Suprapubic skin (tissue), 4 donors: ENCODE measurements around the gene POLRMT. TPM values are rescaled to one million over a fixed set of nuclear protein-coding genes. Genes with fewer than 3 reads are reported as not detected.

Source experiments
- DNase-seq, 2 donors: peaks; one replicate each; pipeline ENCODE4 v3.0.0-alpha.2; 2019; ENCODE audit warnings: low spot score in 2 of 2
- H3K27ac ChIP-seq: fragments of 200-600 bp; sonication (generic); one replicate; pipeline ENCODE4 v1.5.1; 2019
- H3K27me3 ChIP-seq: fragments of 200-600 bp; sonication (generic); one replicate; pipeline ENCODE4 v1.5.1; 2019
- H3K36me3 ChIP-seq: fragments of 200-600 bp; sonication (generic); one replicate; pipeline ENCODE4 v1.5.1; 2019
- H3K4me1 ChIP-seq: fragments of 200-600 bp; sonication (generic); one replicate; pipeline ENCODE4 v1.5.1; 2019
- H3K4me3 ChIP-seq: fragments of 200-600 bp; sonication (generic); one replicate; pipeline ENCODE4 v1.5.1; 2019; ENCODE audit warnings: mild to moderate bottlenecking
- H3K9me3 ChIP-seq: fragments of 200-600 bp; sonication (generic); one replicate; pipeline ENCODE4 v1.5.1; 2019
- CTCF ChIP-seq, 2 donors: fragments of 200-600 bp in 1 of 2; fragments of 450-650 bp in 1 of 2; sonication (generic) in 1 of 2; IDR thresholded peaks; one replicate each; pipeline ENCODE4 v1.5.1; 2016 to 2019; ENCODE audit warnings: antibody characterized with exemption in 2 of 2, mild to moderate bottlenecking in 1 of 2, moderate library complexity in 1 of 2
- EP300 ChIP-seq: sonication (generic); formaldehyde crosslinking; IDR thresholded peaks from one replicate; pipeline ENCODE4 v1.6.1; 2017; ENCODE audit warnings: antibody characterized with exemption
- POLR2A ChIP-seq, 2 donors: fragments of 450-650 bp; IDR thresholded peaks; one replicate each; pipeline ENCODE4 v1.6.1; 2017; ENCODE audit warnings: antibody characterized with exemption in 2 of 2, mild to moderate bottlenecking in 2 of 2, moderate library complexity in 2 of 2
- POLR2AphosphoS5 ChIP-seq, 3 donors: sonication (generic); formaldehyde crosslinking; IDR thresholded peaks; one replicate each; pipeline ENCODE4 v1.6.1; 2017; ENCODE audit warnings: antibody characterized with exemption in 3 of 3
- WGBS: methylation state at CpG from one replicate; pipeline ENCODE4 v1.1.5; 2018; 5-methylcytosine and 5-hydroxymethylcytosine counted together
- total RNA-seq, 4 donors: library from RNA; depleted of rRNA; stranded (reverse); fragments of >200 nt; gene quantifications; one replicate each; pipeline ENCODE4 v1.1.0, GENCODE V29; 2016

The POLRMT gene
- 10 to 100 TPM; 26.0 to 60.4 (median 46.3) TPM for total RNA-seq

GRCh38 chr19:633068-633785 lies at the start of gene POLRMT:
POLRMT (minus strand) TSS chr19:633537; CDS start chr19:633512, 25 bp downstream.
- peak within 1 kb of the TSS; percentile 75 for H3K27ac ChIP-seq
- WGBS: under 1% methylated on average over 44 of the region's 67 CpGs
- peak within 1 kb of the TSS; percentile 82 for H3K4me3 ChIP-seq
- DNase-seq: peak; percentile 99
- peaks cover 23% of the 10 kb centered on the region for H3K4me1 ChIP-seq
- TF ChIP-seq EP300 (no peak), POLR2AphosphoS5 (IDR thresholded peaks at IDR 0.05) (peak in 2 of 3 donors; percentile 73 to 75)
- H3K27me3 ChIP-seq: no peaks in the 10 kb centered on the region
- no peaks in the 10 kb centered on the region for H3K9me3 ChIP-seq
- peaks cover 20% of the 10 kb centered on the region for H3K36me3 ChIP-seq

- no peak for TF ChIP-seq CTCF (IDR thresholded peaks at IDR 0.05)
- no peak for TF ChIP-seq POLR2A (IDR thresholded peaks at IDR 0.05)
- TF ChIP-seq EP300: no peak
- TF ChIP-seq POLR2AphosphoS5 (IDR thresholded peaks at IDR 0.05): no peak
- no peak for DNase-seq
- WGBS: 40% methylated on average over 1 of the region's 25 CpGs
Measured at GRCh38 chr19:682678-683320, 49.5 kb upstream of the POLRMT start.

GRCh38 chr19:681029-682019 lies 48.0 kb upstream of the POLRMT start:
- Histone ChIP-seq H3K36me3 (no peaks in the 10 kb centered on the region), H3K9me3 (no peaks in the 10 kb centered on the region), H3K27ac (peak overlapping the region; percentile 98), H3K4me1 (peaks cover 35% of the 10 kb centered on the region), H3K27me3 (peaks cover 2% of the 10 kb centered on the region), H3K4me3 (peak overlapping the region; percentile 93)
- TF ChIP-seq CTCF (IDR thresholded peaks at IDR 0.05) (no peak), POLR2A (IDR thresholded peaks at IDR 0.05) (no peak), EP300 (no peak), POLR2AphosphoS5 (IDR thresholded peaks at IDR 0.05) (no peak)
- peak in 1 of 2 donors; percentile 83 for DNase-seq
- WGBS: 65% methylated on average over 33 of the region's 54 CpGs

More at GRCh38 chr19:682678-683320, 49.5 kb upstream of the POLRMT start:
- Histone ChIP-seq H3K4me1 (peaks cover 20% of the 10 kb centered on the region), H3K36me3 (no peaks in the 10 kb centered on the region), H3K27ac (no peak overlapping the region), H3K9me3 (no peaks in the 10 kb centered on the region), H3K27me3 (no peaks in the 10 kb centered on the region), H3K4me3 (no peak overlapping the region)

GRCh38 chr19:680287-681028 lies 47.1 kb upstream of the POLRMT start:
- no peak for TF ChIP-seq EP300
- TF ChIP-seq CTCF (IDR thresholded peaks at IDR 0.05): peak; percentile 48 to 74
- TF ChIP-seq POLR2A (IDR thresholded peaks at IDR 0.05): peak in 1 of 2 donors; percentile 92
- TF ChIP-seq POLR2AphosphoS5 (IDR thresholded peaks at IDR 0.05): peak in 1 of 3 donors; percentile 22
- DNase-seq: peak; percentile 100
- Histone ChIP-seq H3K36me3 (no peaks in the 10 kb centered on the region), H3K27ac (peak overlapping the region; percentile 98), H3K27me3 (peaks cover 4% of the 10 kb centered on the region), H3K4me3 (peak overlapping the region; percentile 93), H3K9me3 (no peaks in the 10 kb centered on the region), H3K4me1 (peaks cover 42% of the 10 kb centered on the region)
- WGBS: 0% methylated on average over 15 of the region's 70 CpGs
